Measurements from ENCODE around the gene DCK.
"Not testable (repeated sequence)": the region's sequence is repeated elsewhere in the genome, so short reads cannot be mapped to it uniquely, and the experiment has no call there.

DCK gene

DNA sequence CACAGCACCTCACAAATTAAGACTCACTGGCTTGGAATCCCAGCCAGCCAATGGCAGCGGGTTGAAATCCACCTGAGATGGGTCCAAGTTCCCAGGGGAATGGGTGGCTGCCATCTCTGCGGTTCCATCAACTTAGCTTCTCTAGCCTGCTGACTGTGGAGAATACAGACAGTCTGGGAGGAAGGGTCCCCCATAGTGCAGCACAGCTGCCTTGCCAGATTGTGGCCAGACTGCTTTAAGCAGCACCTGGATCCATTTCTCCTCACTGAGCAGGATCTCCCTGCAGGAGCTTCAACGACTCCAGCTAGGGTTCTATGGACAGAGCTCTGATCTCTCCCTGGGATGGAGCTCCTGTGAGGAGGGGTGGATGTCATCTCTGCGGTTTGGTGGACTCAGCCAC, 51.8 kb downstream of the DCK start:
- TF ChIP-seq CTCF (IDR thresholded peaks at IDR 0.05; ENCODE audit: low read depth, low read length) = no peak
- H3K4me3 ChIP-seq (ENCODE audit: low read depth, low read length) = no peak overlapping the region

DNA sequence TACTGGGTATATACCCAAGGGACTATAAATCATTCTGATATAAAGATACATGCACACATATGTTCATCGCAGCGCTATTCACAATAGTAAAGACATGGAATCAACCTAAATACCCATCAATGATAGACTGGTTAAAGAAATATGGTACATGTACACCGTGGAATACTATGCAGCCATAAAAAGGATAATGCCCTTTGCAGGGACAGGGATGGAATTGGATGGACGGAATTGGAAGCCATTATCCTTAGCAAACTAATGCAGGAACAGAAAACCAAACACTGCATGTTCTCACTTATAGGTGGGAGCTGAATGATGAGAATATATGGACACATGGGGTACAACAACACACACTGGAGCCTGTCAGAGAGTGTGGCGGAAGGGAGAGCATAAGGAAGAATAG, 55.9 kb downstream of the DCK start:
- no peak overlapping the region for H3K4me3 ChIP-seq (ENCODE audit: low read depth, low read length)

GRCh38 chr4:71050809-71051208, 57.4 kb downstream of the DCK start:
- no peak overlapping the region for H3K4me3 ChIP-seq (ENCODE audit: low read depth, low read length)
- no peak for TF ChIP-seq CTCF (IDR thresholded peaks at IDR 0.05; ENCODE audit: low read depth, low read length)

More for the DNA sequence above, 55.9 kb downstream of the DCK start:
- TF ChIP-seq CTCF (IDR thresholded peaks at IDR 0.05; ENCODE audit: low read depth, low read length) = no peak

DNA sequence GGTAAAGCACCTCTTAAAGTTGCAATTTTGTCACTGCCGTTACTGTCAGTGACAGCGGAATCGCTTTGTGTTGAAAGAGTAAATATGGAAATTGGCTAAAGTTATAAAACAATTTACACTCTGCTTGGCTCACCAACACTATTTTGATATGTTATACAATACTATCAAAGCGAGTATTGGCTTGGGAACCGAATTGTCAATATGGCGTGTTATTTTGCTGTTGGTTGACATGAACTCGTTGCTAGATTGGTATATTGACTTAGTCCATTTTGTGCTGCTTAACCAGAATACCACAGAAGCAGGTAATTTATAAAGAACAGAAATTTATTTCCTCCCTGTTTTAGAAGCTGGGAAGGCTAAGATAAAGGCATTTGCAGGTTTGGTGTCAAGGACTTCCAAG, 58.6 kb downstream of the DCK start:
- no peak overlapping the region for H3K4me3 ChIP-seq (ENCODE audit: low read depth, low read length)
- TF ChIP-seq CTCF (IDR thresholded peaks at IDR 0.05; ENCODE audit: low read depth, low read length) = no peak

- no peak for TF ChIP-seq CTCF (IDR thresholded peaks at IDR 0.05; ENCODE audit: low read depth, low read length)
- H3K4me3 ChIP-seq (ENCODE audit: low read depth, low read length) = no peak overlapping the region
Observed at GRCh38 chr4:71052716-71053115, 59.3 kb downstream of the DCK start.

- not testable (repeated sequence) for H3K4me3 ChIP-seq (ENCODE audit: low read depth, low read length)
Observed at GRCh38 chr4:71053613-71054012, 60.2 kb downstream of the DCK start.

DNA sequence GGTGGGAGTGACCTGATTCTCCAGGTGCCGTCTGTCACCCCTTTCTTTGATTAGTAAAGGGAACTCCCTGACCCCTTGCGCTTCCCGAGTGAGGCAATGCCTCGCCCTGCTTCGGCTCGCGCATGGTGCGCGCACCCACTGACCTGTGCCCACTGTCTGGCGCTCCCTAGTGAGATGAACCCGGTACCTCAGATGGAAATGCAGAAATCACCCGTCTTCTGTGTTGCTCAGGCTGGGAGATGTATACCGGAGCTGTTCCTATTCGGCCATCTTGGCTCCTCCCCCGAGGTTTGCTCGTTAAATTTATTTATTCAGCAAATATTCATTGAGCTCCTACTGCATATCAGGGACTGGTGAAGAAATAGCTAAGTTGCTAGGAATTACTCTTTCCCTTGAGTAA, 66.1 kb downstream of the DCK start:
- not testable (repeated sequence) for H3K4me3 ChIP-seq (ENCODE audit: low read depth, low read length)

DNA sequence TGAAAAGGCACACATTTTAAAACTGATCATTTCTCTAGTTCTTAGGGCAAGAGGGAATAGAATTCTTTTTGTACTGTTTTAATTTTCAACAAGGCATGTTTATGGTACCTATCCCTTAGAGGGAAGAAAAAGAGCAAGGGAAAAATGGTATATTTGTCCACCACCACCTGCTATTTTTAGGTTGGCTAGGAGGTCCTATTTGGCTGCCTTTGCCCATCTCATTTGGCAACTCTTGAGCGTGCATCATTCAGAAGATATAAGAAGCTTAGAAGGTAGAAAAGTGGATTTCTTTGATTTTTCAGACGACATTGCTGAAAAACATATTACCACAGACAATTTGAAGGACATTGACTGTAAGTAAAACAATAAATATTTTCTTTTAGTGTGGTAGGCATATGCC, 69.0 kb downstream of the DCK start:
- no peak for TF ChIP-seq CTCF (IDR thresholded peaks at IDR 0.05; ENCODE audit: low read depth, low read length)
- no peak overlapping the region for H3K4me3 ChIP-seq (ENCODE audit: low read depth, low read length)

DNA sequence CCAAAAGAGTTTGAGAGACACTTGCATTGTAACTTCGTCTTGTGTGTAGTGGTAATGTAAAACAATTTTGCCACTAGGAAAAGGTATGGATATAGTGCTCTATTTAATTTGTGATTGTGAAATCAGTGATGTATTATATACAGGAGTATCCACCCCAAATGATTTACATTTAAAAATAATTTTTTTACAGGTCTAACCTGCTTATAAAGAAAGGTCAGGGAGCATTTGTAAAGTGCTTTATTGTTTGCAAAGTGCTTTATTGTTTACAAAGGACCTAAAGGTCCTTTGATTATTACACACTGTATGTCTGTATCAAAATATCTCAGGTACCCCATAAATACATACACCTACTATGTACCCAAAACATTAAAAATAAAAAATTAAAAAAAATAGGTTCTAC, 70.3 kb downstream of the DCK start:
- H3K4me3 ChIP-seq (ENCODE audit: low read depth, low read length) = no peak overlapping the region
- no peak for TF ChIP-seq CTCF (IDR thresholded peaks at IDR 0.05; ENCODE audit: low read depth, low read length)
